ENCODE data around the gene PSMA3.

The PSMA3 gene

DNA sequence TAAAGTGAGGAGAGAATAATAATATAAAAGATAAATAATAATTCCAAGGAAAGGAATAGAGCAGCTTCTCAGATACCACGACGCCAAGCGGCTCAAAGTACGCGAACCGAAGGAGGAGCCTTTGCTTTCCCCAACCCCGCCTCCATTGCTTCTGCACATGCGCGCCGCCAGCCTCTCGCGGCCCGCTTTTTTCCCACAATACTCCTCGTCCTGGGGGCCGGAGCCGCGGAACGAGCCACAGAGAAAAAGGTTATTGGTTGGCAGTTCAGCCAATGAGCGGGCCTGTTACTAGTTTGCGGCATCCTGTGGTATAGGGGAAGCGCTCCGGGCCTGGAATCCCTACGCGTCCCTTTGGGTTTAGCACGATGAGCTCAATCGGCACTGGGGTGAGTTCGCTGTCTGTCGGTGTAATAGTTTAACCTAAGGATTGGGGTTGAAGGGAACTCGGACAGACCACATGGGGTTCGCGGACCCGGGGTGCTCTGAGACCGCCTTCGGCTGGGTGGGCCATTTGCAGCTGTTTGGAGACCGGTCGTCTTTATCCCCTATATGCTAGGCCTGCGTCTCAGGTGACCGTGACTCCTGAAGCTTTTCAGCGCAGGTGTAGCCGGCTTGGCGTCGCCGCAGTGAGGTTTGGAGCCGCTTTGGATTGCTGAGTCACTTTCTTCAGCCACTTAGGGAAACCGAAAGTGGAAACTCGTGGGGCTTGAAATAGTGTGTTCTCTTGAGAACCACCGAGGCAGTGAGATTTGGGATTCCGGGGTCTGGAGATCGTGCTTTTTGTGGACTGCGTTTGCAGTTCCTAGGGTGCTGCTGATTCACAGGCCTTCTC lies at the start of gene PSMA3:
PSMA3 (plus strand) TSS at position 288 of the 832 bp plus-strand sequence; CDS start at position 366, 78 bp downstream.
- Histone ChIP-seq H3K4me1 (ENCODE audit: control insufficient read depth in 1 of 2, insufficient read depth in 1 of 2, low read depth in 1 of 2, low read length in 1 of 2) (peaks cover 32 to 33% of the 10 kb centered on the region in 2 experiments), H3K27me3 (no peaks in the 10 kb centered on the region), H3K36me3 (peaks cover 9% of the 10 kb centered on the region), H3K4me3 (ENCODE audit: low read depth in 1 of 2, low read length in 1 of 2) (peak within 1 kb of the TSS; percentile 82 to 85), H3K27ac (peak within 1 kb of the TSS; percentile 93), H3K9me3 (no peaks in the 10 kb centered on the region)
- TF ChIP-seq, protein P1, sequence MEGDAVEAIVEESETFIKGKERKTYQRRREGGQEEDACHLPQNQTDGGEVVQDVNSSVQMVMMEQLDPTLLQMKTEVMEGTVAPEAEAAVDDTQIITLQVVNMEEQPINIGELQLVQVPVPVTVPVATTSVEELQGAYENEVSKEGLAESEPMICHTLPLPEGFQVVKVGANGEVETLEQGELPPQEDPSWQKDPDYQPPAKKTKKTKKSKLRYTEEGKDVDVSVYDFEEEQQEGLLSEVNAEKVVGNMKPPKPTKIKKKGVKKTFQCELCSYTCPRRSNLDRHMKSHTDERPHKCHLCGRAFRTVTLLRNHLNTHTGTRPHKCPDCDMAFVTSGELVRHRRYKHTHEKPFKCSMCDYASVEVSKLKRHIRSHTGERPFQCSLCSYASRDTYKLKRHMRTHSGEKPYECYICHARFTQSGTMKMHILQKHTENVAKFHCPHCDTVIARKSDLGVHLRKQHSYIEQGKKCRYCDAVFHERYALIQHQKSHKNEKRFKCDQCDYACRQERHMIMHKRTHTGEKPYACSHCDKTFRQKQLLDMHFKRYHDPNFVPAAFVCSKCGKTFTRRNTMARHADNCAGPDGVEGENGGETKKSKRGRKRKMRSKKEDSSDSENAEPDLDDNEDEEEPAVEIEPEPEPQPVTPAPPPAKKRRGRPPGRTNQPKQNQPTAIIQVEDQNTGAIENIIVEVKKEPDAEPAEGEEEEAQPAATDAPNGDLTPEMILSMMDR (IDR thresholded peaks at IDR 0.05) = peak; percentile 53

DNA sequence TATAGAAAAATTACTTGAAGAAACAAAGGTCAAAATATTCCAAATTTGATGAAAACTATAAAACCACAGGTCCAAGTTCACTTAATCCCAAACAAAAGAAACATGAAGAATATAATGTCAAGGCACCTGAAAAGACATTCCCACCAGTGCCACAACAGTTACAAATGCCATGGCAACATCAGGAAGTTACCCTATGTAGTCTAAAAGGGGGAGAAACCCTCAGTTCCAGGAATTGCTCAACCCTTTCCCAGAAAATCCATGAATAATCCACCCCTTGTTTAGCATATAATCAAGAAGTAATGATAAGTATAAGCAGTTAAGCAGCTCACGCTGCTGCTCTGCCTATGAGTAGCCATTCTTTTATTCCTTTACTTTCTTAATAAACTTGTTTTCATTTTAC lies 48.4 kb upstream of the PSMA3 start:
- no peaks in the 10 kb centered on the region for H3K9me3 ChIP-seq
- H3K4me3 ChIP-seq (ENCODE audit: low read depth in 1 of 2, low read length in 1 of 2) = no peak overlapping the region
- no peaks in the 10 kb centered on the region for H3K27me3 ChIP-seq
- H3K4me1 ChIP-seq (ENCODE audit: control insufficient read depth in 1 of 2, insufficient read depth in 1 of 2, low read depth in 1 of 2, low read length in 1 of 2) = peaks cover 16 to 18% of the 10 kb centered on the region in 2 experiments
- no peak overlapping the region for H3K27ac ChIP-seq
- no peaks in the 10 kb centered on the region for H3K36me3 ChIP-seq
- TF ChIP-seq, protein P1 (IDR thresholded peaks at IDR 0.05) = no peak

DNA sequence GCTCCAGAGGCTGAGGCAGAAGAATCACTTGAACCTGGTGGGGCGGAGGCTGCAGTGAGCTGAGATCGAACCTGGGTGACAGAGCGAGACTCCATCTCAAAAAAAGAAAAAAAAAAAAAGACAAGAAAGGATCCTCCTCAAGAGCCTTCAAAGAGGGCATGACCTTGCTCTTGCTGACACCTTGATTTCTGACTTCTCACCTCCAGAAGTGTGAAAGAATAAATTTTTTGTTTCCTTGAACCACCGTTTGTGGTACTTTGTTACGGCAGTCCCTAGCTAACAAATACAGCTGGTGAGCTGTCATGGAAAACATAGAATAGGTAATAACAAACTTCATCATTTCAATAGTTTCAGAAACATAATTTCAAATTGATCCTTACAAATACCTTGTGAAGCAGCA lies 46.6 kb upstream of the PSMA3 start:
- no peak overlapping the region for H3K4me3 ChIP-seq (ENCODE audit: low read depth in 1 of 2, low read length in 1 of 2)
- H3K36me3 ChIP-seq = peaks cover 4% of the 10 kb centered on the region
- TF ChIP-seq, protein P1 (IDR thresholded peaks at IDR 0.05) = no peak
- no peaks in the 10 kb centered on the region for H3K9me3 ChIP-seq
- no peak overlapping the region for H3K27ac ChIP-seq
- peaks cover 20 to 21% of the 10 kb centered on the region in 2 experiments for H3K4me1 ChIP-seq (ENCODE audit: control insufficient read depth in 1 of 2, insufficient read depth in 1 of 2, low read depth in 1 of 2, low read length in 1 of 2)
- H3K27me3 ChIP-seq = no peaks in the 10 kb centered on the region

DNA sequence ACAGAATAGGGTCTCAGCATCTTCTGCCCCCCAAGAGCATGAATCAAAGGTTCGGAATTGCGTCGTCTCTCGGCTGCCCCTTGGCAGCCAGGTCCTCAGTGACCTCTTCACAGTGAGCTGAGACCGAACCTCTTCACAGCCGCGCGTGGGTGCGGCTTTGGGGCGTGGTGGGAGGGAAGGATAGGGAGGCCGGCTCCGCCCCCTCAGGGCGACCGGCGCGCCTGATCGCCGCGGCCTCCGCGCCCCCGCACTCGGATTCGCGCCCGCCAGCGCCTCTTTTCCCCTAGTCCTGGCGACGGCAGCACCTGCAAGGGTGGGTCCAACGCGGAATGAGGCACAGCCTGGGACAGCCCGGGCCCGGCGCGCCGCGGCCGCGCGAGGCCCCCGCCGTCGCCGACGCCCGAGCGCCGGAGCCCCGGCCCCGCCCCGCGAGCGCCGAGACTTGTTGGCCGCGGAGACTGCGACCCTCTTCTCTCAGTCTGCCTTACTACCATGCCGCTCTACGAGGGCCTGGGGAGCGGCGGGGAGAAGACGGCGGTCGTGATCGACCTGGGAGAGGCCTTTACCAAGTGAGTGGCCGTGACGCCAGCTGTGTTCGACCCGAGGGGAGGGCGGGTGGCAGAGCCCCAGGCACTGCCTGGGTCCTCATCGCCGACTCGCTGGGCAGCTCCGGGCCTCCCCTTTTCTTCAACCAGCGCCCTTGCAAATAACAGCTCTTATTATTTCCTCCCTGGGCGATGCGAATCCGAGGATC lies 44.7 kb upstream of the PSMA3 start, which contains the start of gene ACTR10:
ACTR10 (plus strand) TSS at position 424 of the 754 bp plus-strand sequence; CDS start at position 493, 69 bp downstream.
- Histone ChIP-seq H3K4me3 (ENCODE audit: low read depth in 1 of 2, low read length in 1 of 2) (peak within 1 kb of the TSS; percentile 84 to 94), H3K36me3 (peaks cover 16% of the 10 kb centered on the region), H3K27me3 (no peaks in the 10 kb centered on the region), H3K9me3 (no peaks in the 10 kb centered on the region), H3K27ac (peak within 1 kb of the TSS; percentile 93), H3K4me1 (ENCODE audit: control insufficient read depth in 1 of 2, insufficient read depth in 1 of 2, low read depth in 1 of 2, low read length in 1 of 2) (peaks cover 20 to 21% of the 10 kb centered on the region in 2 experiments)
- TF ChIP-seq, protein P1 (IDR thresholded peaks at IDR 0.05) = no peak

DNA sequence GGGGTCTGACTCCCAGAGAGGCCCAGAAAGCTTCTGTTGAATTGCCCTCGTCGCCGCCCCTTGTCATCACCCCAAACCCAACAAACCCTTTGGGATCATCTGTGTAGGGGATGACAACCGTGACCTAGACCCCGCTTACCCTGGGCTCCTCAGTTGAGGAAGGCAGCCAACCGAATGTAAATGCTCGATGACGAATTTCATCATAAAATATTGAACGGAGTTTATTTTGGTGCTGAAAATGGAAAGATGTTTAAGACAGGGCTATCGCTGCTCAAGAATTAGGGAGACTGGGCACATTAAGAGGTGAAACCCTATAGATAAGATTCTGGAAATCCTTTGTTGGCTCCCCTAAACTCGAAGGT lies 44.2 kb upstream of the PSMA3 start:
- H3K9me3 ChIP-seq = no peaks in the 10 kb centered on the region
- H3K27me3 ChIP-seq = no peaks in the 10 kb centered on the region
- peak overlapping the region; percentile 84 to 94 for H3K4me3 ChIP-seq (ENCODE audit: low read depth in 1 of 2, low read length in 1 of 2)
- H3K4me1 ChIP-seq (ENCODE audit: control insufficient read depth in 1 of 2, insufficient read depth in 1 of 2, low read depth in 1 of 2, low read length in 1 of 2) = peaks cover 20 to 21% of the 10 kb centered on the region in 2 experiments
- peaks cover 18% of the 10 kb centered on the region for H3K36me3 ChIP-seq
- peak overlapping the region; percentile 93 for H3K27ac ChIP-seq
- TF ChIP-seq, protein P1 (IDR thresholded peaks at IDR 0.05) = no peak
